ENCODE measurements around the gene XPR1. TPM values are rescaled to one million over a fixed set of nuclear protein-coding genes. Genes with fewer than 3 reads are reported as not detected.

The XPR1 gene
- total and polyA plus RNA-seq, 9 donors = 6.5 to 12.4 (median 9.1) TPM

DNA sequence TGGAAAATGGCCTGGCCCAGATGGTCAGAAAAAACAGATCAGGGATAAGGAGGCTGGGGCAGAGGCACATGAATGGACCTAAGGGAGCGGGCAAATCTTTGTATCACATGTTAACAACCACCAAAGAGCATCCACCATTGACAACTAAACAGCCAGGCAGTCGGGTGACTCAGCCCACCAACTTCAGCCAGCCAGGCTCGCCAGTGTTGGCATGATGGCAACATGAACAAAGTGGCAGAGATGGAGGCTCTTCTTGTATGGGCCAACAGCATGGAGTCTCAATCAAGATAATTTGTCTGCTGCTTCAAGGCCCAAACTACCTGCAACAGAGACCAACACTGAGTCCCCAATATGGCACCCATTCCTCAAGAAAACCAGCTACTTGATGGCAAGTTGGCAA, 264.3 kb downstream of the XPR1 start:
- peaks cover 6% of the 10 kb centered on the region for H3K4me1 ChIP-seq (ENCODE audit: control insufficient read depth, insufficient read depth, low read length)
- no peak overlapping the region for H3K4me3 ChIP-seq (ENCODE audit: low read length)
- no peak overlapping the region for H3K27ac ChIP-seq (ENCODE audit: low read length)
- no peaks in the 10 kb centered on the region for H3K9me3 ChIP-seq (replicated peaks; ENCODE audit: control insufficient read depth, low read depth, low read length)
- no peak for DNase-seq
- no peaks in the 10 kb centered on the region for H3K27me3 ChIP-seq (ENCODE audit: control insufficient read depth, insufficient read depth, low read length)
- 94% methylated on average over 2 of the region's 3 CpGs for WGBS (ENCODE audit: insufficient coverage)
- no peaks in the 10 kb centered on the region for H3K36me3 ChIP-seq (ENCODE audit: control insufficient read depth, insufficient read depth, low read length)

- DNase-seq = no peak
- H3K27me3 ChIP-seq (ENCODE audit: control insufficient read depth, insufficient read depth, low read length) = no peaks in the 10 kb centered on the region
- H3K4me3 ChIP-seq (ENCODE audit: low read length) = no peak overlapping the region
- no peaks in the 10 kb centered on the region for H3K36me3 ChIP-seq (ENCODE audit: control insufficient read depth, insufficient read depth, low read length)
- H3K4me1 ChIP-seq (ENCODE audit: control insufficient read depth, insufficient read depth, low read length) = peaks cover 6% of the 10 kb centered on the region
- no peaks in the 10 kb centered on the region for H3K9me3 ChIP-seq (replicated peaks; ENCODE audit: control insufficient read depth, low read depth, low read length)
- H3K27ac ChIP-seq (ENCODE audit: low read length) = no peak overlapping the region
- 8% methylated on average over 2 of the region's 5 CpGs for WGBS (ENCODE audit: insufficient coverage)
Measured at GRCh38 chr1:180898441-180899219, 266.8 kb downstream of the XPR1 start.

- H3K36me3 ChIP-seq (ENCODE audit: control insufficient read depth, insufficient read depth, low read length) = no peaks in the 10 kb centered on the region
- DNase-seq = no peak
Measured at GRCh38 chr1:180899262-180899661, 267.4 kb downstream of the XPR1 start.

DNA sequence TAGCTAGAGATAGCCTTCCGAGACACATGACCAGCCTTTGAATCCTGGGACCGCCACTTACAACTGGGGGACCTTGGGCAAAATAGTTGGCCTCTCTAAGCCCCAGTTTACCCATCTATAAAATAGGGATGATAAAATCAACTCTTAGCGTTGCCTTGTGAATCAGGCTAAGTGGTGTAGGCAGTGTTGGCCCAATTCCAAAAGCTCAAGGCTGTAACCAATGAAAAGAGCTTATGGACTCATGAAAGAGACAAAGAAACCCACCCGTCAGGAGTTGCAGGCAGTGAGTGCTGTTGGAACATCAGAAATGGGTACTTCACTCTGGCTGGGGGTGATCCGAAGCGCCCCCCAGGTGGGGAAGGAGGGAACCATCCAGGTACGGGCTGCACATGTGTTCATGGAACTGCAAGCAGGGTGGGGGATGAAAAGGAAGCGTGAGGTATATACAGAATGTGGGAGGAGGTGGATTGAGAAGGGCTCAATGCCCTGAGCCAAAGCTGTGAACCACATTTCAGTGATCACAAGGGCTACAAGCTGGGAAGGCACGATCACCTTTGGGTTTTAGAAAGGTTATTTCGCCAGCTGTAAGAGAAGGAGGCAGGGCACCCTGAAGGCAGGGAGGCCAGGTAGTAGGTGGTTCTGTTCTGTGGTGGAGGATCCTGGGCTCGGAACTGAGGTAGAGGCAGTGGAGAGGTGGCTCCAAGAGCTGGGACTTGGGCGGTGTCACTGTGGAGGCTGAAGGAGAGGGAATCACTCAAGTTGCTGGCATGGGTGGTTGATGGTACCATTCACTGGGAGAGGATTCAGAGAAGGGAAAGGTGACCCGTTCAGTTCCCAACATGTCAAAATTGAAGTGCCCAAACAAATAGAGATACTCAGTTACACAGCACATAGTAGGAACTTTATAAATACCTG, 269.5 kb downstream of the XPR1 start:
- no peaks in the 10 kb centered on the region for H3K36me3 ChIP-seq (ENCODE audit: control insufficient read depth, insufficient read depth, low read length)
- 88% methylated on average over 10 of the region's 13 CpGs for WGBS (ENCODE audit: insufficient coverage)
- no peaks in the 10 kb centered on the region for H3K9me3 ChIP-seq (replicated peaks; ENCODE audit: control insufficient read depth, low read depth, low read length)
- no peak for DNase-seq
- no peak overlapping the region for H3K4me3 ChIP-seq (ENCODE audit: low read length)
- no peaks in the 10 kb centered on the region for H3K27me3 ChIP-seq (ENCODE audit: control insufficient read depth, insufficient read depth, low read length)
- H3K27ac ChIP-seq (ENCODE audit: low read length) = no peak overlapping the region
- peaks cover 6% of the 10 kb centered on the region for H3K4me1 ChIP-seq (ENCODE audit: control insufficient read depth, insufficient read depth, low read length)

More at GRCh38 chr1:180899262-180899661, 267.4 kb downstream of the XPR1 start:
- Histone ChIP-seq H3K4me3 (ENCODE audit: low read length) (no peak overlapping the region), H3K9me3 (replicated peaks; ENCODE audit: control insufficient read depth, low read depth, low read length) (no peaks in the 10 kb centered on the region), H3K4me1 (ENCODE audit: control insufficient read depth, insufficient read depth, low read length) (peaks cover 6% of the 10 kb centered on the region), H3K27me3 (ENCODE audit: control insufficient read depth, insufficient read depth, low read length) (no peaks in the 10 kb centered on the region), H3K27ac (ENCODE audit: low read length) (no peak overlapping the region)
- WGBS (ENCODE audit: insufficient coverage) = 55% methylated on average over 5 of the region's 7 CpGs

DNA sequence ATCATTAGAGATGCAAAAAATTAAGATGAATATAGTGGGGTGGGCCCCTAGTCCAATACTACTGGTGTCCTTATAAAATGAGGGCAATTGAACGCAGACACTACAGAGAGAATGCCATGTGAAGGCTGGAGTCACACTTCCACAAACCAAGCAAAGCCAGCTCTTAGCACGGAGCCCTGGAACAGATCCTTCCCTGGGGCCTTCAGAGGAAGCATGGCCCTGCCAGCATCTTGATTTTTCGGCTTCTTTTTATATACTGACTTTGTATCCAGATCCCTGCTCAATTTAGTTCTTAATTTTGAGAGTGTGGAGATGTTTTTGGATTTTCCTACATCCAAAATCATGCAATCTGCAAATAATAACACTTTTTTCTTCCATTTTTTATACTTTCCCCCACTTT, 270.7 kb downstream of the XPR1 start:
- no CpG with 5 or more reads among the region's 3 CpGs for WGBS (ENCODE audit: insufficient coverage)
- Histone ChIP-seq H3K36me3 (ENCODE audit: control insufficient read depth, insufficient read depth, low read length) (no peaks in the 10 kb centered on the region), H3K27me3 (ENCODE audit: control insufficient read depth, insufficient read depth, low read length) (no peaks in the 10 kb centered on the region), H3K27ac (ENCODE audit: low read length) (no peak overlapping the region), H3K9me3 (replicated peaks; ENCODE audit: control insufficient read depth, low read depth, low read length) (no peaks in the 10 kb centered on the region), H3K4me3 (ENCODE audit: low read length) (no peak overlapping the region), H3K4me1 (ENCODE audit: control insufficient read depth, insufficient read depth, low read length) (peaks cover 6% of the 10 kb centered on the region)
- DNase-seq = no peak

DNA sequence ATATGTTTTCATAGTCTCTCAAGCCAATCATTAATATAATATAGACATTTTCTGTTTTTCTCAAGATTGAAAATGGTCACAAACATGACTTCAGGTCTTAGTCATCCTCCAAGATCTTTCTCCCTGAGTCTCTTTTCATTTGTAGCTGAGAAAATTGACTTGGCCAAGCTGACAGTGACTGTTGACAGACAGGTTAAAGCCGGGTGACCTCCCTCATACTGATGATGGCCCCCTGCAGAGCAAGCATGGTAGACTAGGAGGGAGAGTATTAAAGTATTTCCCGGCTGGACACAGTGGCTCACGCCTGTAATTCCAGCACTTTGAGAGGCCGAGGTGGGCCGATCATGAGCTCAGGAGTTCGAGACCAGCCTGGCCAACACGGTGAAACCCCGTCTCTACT, 274.1 kb downstream of the XPR1 start:
- DNase-seq = no peak
- H3K4me3 ChIP-seq (ENCODE audit: low read length) = no peak overlapping the region
- H3K36me3 ChIP-seq (ENCODE audit: control insufficient read depth, insufficient read depth, low read length) = no peaks in the 10 kb centered on the region
- peaks cover 10% of the 10 kb centered on the region for H3K4me1 ChIP-seq (ENCODE audit: control insufficient read depth, insufficient read depth, low read length)
- H3K27me3 ChIP-seq (ENCODE audit: control insufficient read depth, insufficient read depth, low read length) = no peaks in the 10 kb centered on the region
- WGBS (ENCODE audit: insufficient coverage) = 97% methylated on average over 7 of the region's 8 CpGs
- H3K27ac ChIP-seq (ENCODE audit: low read length) = no peak overlapping the region
- H3K9me3 ChIP-seq (replicated peaks; ENCODE audit: control insufficient read depth, low read depth, low read length) = no peaks in the 10 kb centered on the region

- no peaks in the 10 kb centered on the region for H3K9me3 ChIP-seq (replicated peaks; ENCODE audit: control insufficient read depth, low read depth, low read length)
- DNase-seq = no peak
- H3K36me3 ChIP-seq (ENCODE audit: control insufficient read depth, insufficient read depth, low read length) = no peaks in the 10 kb centered on the region
- peaks cover 12% of the 10 kb centered on the region for H3K4me1 ChIP-seq (ENCODE audit: control insufficient read depth, insufficient read depth, low read length)
- no peak overlapping the region for H3K4me3 ChIP-seq (ENCODE audit: low read length)
- H3K27ac ChIP-seq (ENCODE audit: low read length) = no peak overlapping the region
- 78% methylated on average over 8 of the region's 9 CpGs for WGBS (ENCODE audit: insufficient coverage)
- H3K27me3 ChIP-seq (ENCODE audit: control insufficient read depth, insufficient read depth, low read length) = no peaks in the 10 kb centered on the region
Measured at GRCh38 chr1:180906511-180906910, 274.7 kb downstream of the XPR1 start.

DNA sequence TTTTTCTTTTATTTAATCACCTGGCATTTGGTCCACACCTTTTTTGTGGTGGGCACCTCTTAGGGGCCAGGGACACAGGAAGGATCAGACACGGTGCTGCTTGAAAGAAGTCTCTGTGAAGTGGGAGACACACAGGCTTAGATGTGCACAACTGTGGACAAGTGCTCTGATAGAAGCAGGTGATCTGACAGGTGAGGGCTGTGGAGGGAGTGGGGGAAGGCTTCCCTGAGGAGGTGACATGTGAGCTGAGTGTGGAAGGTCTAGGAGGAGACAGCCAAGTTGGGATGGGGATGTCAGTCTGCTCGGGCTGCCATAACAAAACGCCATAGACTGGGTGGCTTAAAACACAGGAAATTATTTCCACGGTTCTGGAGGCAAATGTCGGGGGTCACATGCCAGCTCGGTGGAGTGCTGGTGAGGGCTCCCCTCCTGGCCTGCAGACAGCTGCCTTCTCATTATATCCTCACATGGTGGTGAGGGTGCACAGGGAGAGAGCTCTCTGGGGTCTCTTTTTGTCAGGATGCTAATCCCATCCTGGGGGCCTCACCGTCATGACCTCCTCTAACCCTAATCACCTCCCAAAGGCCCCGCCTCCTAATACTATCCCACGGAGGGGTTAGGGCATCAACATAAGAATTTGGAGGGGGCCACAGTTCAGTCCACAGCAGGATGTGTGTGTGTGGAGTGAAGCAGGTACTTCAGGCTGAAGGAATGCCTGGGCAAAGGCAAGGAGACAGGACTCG, 275.7 kb downstream of the XPR1 start:
- H3K9me3 ChIP-seq (replicated peaks; ENCODE audit: control insufficient read depth, low read depth, low read length) = no peaks in the 10 kb centered on the region
- H3K4me1 ChIP-seq (ENCODE audit: control insufficient read depth, insufficient read depth, low read length) = peaks cover 20% of the 10 kb centered on the region
- no peaks in the 10 kb centered on the region for H3K36me3 ChIP-seq (ENCODE audit: control insufficient read depth, insufficient read depth, low read length)
- no peak overlapping the region for H3K4me3 ChIP-seq (ENCODE audit: low read length)
- 65% methylated on average over 4 of the region's 10 CpGs for WGBS (ENCODE audit: insufficient coverage)
- no peaks in the 10 kb centered on the region for H3K27me3 ChIP-seq (ENCODE audit: control insufficient read depth, insufficient read depth, low read length)
- no peak for DNase-seq
- H3K27ac ChIP-seq (ENCODE audit: low read length) = no peak overlapping the region

DNA sequence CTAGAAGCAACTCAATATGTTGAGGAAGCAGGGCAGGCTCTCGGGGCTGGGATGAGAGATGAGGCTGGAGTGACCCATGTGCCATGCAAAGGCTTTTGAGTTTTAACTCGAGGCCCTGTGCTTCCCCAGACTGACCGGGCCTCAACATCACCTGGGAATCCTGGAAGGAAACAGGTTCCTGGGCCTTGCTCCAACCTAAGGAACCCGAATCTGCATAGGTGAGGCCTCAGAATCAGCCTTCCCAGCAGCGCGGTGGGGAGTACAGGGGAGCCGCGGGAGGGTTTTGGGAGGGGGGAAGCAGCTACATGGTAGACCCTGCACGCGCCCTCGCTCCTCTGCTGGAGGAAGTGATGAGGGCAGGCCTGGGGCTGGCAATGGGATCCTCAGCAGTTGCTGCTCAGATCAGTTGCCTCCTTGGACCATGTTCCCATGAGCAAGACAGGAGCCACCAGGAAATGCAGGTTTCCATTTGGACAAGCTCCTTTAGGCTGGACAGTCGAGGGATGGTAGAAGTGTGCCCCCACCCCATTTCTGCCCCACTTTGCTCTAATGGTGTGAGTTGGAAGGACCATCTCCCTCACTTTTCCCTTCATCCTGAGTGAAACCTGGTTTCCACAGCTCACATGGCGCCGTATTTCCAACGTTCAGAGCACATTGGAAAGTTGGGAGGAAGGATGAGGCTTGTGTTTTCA, 276.4 kb downstream of the XPR1 start:
- H3K4me3 ChIP-seq (ENCODE audit: low read length) = no peak overlapping the region
- H3K27me3 ChIP-seq (ENCODE audit: control insufficient read depth, insufficient read depth, low read length) = no peaks in the 10 kb centered on the region
- 83% methylated on average over 12 of the region's 15 CpGs for WGBS (ENCODE audit: insufficient coverage)
- H3K9me3 ChIP-seq (replicated peaks; ENCODE audit: control insufficient read depth, low read depth, low read length) = no peaks in the 10 kb centered on the region
- no peak overlapping the region for H3K27ac ChIP-seq (ENCODE audit: low read length)
- peaks cover 20% of the 10 kb centered on the region for H3K4me1 ChIP-seq (ENCODE audit: control insufficient read depth, insufficient read depth, low read length)
- no peak for DNase-seq
- no peaks in the 10 kb centered on the region for H3K36me3 ChIP-seq (ENCODE audit: control insufficient read depth, insufficient read depth, low read length)
